HCT116 (cell line): ENCODE data around the gene BAIAP2. TPM values are rescaled to one million over a fixed set of nuclear protein-coding genes. Genes with fewer than 3 reads are reported as not detected.

Experiments
- ATAC-seq: fragments of 200-7000 bp; cut with Tn5 transposase; 2 replicates; pipeline ENCODE4 v1.9.1; 2020; ENCODE audit warnings: mild to moderate bottlenecking, moderate library complexity
- BruUV-seq: library from RNA; stranded (reverse); fragments of 400-500 nt; replicated peaks from 2 replicates; lab custom pipeline; 2021; lab: Mats Ljungman, UMichigan
- CTCF ChIA-PET: fragments of 300-600 bp; sonication (Branson Sonifier 250); formaldehyde crosslinking; loops from one replicate; lab custom pipeline; 2021; ENCODE audit warnings: antibody characterized with exemption; lab: Charles Lee
- POLR2A ChIA-PET: fragments of 300-600, 350-600 bp; sonication (Branson Sonifier 250); formaldehyde crosslinking; loops from one replicate; lab custom pipeline; 2021; ENCODE audit warnings: antibody characterized with exemption; lab: Charles Lee
- RAD21 ChIA-PET, 2 experiments: fragments of 300-600 bp; sonication (Branson Sonifier 250); formaldehyde crosslinking; loops; one replicate each; lab custom pipeline; 2023; ENCODE audit warnings: low total read pairs in 2 of 2; ENCODE audit not compliant: uncharacterized antibody in 2 of 2, unreplicated experiment in 2 of 2, low non-redundant PET in 1 of 2; lab: Charles Lee
- DNase-seq: peaks from one replicate; pipeline ENCODE4 v3.0.0-alpha.2; 2010; ENCODE audit warnings: low read depth, low spot score
- H2AFZ ChIP-seq: fragments of 200-600 bp; shearing (Covaris generic), sonication (generic); 2 replicates; pipeline ENCODE4 v1.6.1; 2017; ENCODE audit warnings: low read depth, mixed run types, mixed read lengths, antibody characterized with exemption, low read length; ENCODE audit not compliant: poor library complexity, severe bottlenecking
- H3K27ac ChIP-seq: 2 replicates; pipeline ENCODE4 v1.5.1; 2012; ENCODE audit warnings: low read depth, low read length
- H3K27me3 ChIP-seq: fragments of 200-600 bp; sonication (generic); 2 replicates; pipeline ENCODE4 v1.6.1; 2016; ENCODE audit warnings: mixed run types, low read length, mixed read lengths; ENCODE audit not compliant: insufficient read depth
- H3K36me3 ChIP-seq, 2 experiments: fragments of 200-500 bp in 1 of 2; fragments of 200-600 bp in 1 of 2; sonication (Bioruptor generic) in 1 of 2; sonication (generic) in 1 of 2; 2 replicates each; pipeline versions ENCODE4 v1.5.1 to v1.6.1; 2014 to 2016; ENCODE audit warnings: low read length in 2 of 2, inconsistent platforms in 1 of 2, mixed read lengths in 1 of 2, mixed run types in 1 of 2; ENCODE audit not compliant: insufficient read depth in 2 of 2, control insufficient read depth in 1 of 2
- H3K4me1 ChIP-seq, 2 experiments: fragments of 200-600 bp in 1 of 2; sonication (generic) in 1 of 2; 2 replicates each; pipeline versions ENCODE4 v1.5.1 to v1.6.1; 2012 to 2017; ENCODE audit warnings: low read length in 2 of 2, inconsistent platforms in 1 of 2, mild to moderate bottlenecking in 1 of 2, mixed read lengths in 1 of 2, mixed run types in 1 of 2, moderate library complexity in 1 of 2; ENCODE audit not compliant: insufficient read depth in 2 of 2, control insufficient read depth in 1 of 2
- H3K4me2 ChIP-seq: fragments of 200-600 bp; sonication (generic); 2 replicates; pipeline ENCODE4 v1.6.1; 2017; ENCODE audit warnings: mixed run types, low read length, mixed read lengths
- H3K4me3 ChIP-seq, 2 experiments: fragments of 200-600 bp in 1 of 2; sonication (generic) in 1 of 2; replicated peaks in 1 of 2; 2 replicates each; pipeline ENCODE4 v1.5.1; 2011 to 2016; ENCODE audit warnings: low read length in 2 of 2, control low read depth in 1 of 2, low read depth in 1 of 2, mild to moderate bottlenecking in 1 of 2, mixed read lengths in 1 of 2, mixed run types in 1 of 2
- H3K79me2 ChIP-seq: fragments of 200-600 bp; sonication (generic); 2 replicates; pipeline ENCODE4 v1.6.1; 2017; ENCODE audit warnings: mild to moderate bottlenecking, mixed run types, low read length, moderate library complexity, mixed read lengths; ENCODE audit not compliant: insufficient read depth
- H3K9ac ChIP-seq: fragments of 200-600 bp; sonication (generic); 2 replicates; pipeline ENCODE4 v1.6.1; 2016; ENCODE audit warnings: low read length, mixed read lengths
- H3K9me2 ChIP-seq: fragments of 200-600 bp; sonication (generic), shearing (Covaris generic); 2 replicates; pipeline ENCODE4 v1.6.1; 2017; ENCODE audit warnings: mixed run types, mild to moderate bottlenecking, moderate library complexity; ENCODE audit not compliant: insufficient read depth
- H3K9me3 ChIP-seq, 2 experiments: fragments of 200-500 bp in 1 of 2; fragments of 200-600 bp in 1 of 2; sonication (Bioruptor generic) in 1 of 2; sonication (generic) in 1 of 2; 2 replicates each; pipeline ENCODE4 v1.6.1; 2014 to 2017; ENCODE audit warnings: low read length in 2 of 2, mixed read lengths in 2 of 2, inconsistent platforms in 1 of 2, low read depth in 1 of 2, mild to moderate bottlenecking in 1 of 2, mixed run types in 1 of 2, moderate library complexity in 1 of 2; ENCODE audit not compliant: control insufficient read depth in 1 of 2, insufficient read depth in 1 of 2
- H4K20me1 ChIP-seq: fragments of 200-600 bp; sonication (generic), shearing (Covaris generic); 2 replicates; pipeline ENCODE4 v1.6.1; 2017; ENCODE audit warnings: mixed run types, mild to moderate bottlenecking, moderate library complexity; ENCODE audit not compliant: insufficient read depth
- CBX3 ChIP-seq: IDR thresholded peaks from 2 replicates; pipeline ENCODE4 v1.6.1; 2012; ENCODE audit warnings: low read depth
- TCF7L2 ChIP-seq: IDR thresholded peaks from 2 replicates; pipeline ENCODE4 v1.7.0; 2011; ENCODE audit warnings: borderline replicate concordance, inconsistent platforms; ENCODE audit not compliant: insufficient read depth, insufficient read length; ENCODE audit errors: extremely low read depth
- ZFX ChIP-seq: fragments of 450-650 bp; IDR thresholded peaks from 2 replicates; pipeline ENCODE4 v1.6.1; 2017
- intact Hi-C: fragments of 100-400 bp; cut with micrococcal nuclease; formaldehyde crosslinking; loops from 2 replicates; pipeline ENCODE4 v1.10.0; 2022
- total RNA-seq: library from RNA; stranded (reverse); gene quantifications from one replicate; pipeline ENCODE4 v1.2.1, GENCODE V29; 2021; ENCODE audit not compliant: unreplicated experiment
- TF ChIP-seq, protein P1 (sequence below): IDR thresholded peaks from 2 replicates; pipeline ENCODE4 v1.6.1; 2012
- TF ChIP-seq, protein P2 (sequence below): IDR thresholded peaks from 2 replicates; pipeline ENCODE4 v1.6.1; 2012; ENCODE audit warnings: low read depth
- TF ChIP-seq, protein P3 (sequence below), 3 experiments: fragments of 200-600 bp in 1 of 3; sonication (generic) in 1 of 3; IDR thresholded peaks in 2 of 3; conservative IDR thresholded peaks in 1 of 3; 2 replicates each; pipeline ENCODE4 v1.5.1; 2012 to 2017; ENCODE audit warnings: low read depth in 2 of 3, low read length in 2 of 3, antibody characterized with exemption in 1 of 3, borderline replicate concordance in 1 of 3, control low read depth in 1 of 3, mild to moderate bottlenecking in 1 of 3, mixed read lengths in 1 of 3, mixed run types in 1 of 3, moderate library complexity in 1 of 3; ENCODE audit not compliant: insufficient read depth in 1 of 3

The BAIAP2 gene
- total RNA-seq, 1 experiment from 2014 or later = 105 TPM

DNA sequence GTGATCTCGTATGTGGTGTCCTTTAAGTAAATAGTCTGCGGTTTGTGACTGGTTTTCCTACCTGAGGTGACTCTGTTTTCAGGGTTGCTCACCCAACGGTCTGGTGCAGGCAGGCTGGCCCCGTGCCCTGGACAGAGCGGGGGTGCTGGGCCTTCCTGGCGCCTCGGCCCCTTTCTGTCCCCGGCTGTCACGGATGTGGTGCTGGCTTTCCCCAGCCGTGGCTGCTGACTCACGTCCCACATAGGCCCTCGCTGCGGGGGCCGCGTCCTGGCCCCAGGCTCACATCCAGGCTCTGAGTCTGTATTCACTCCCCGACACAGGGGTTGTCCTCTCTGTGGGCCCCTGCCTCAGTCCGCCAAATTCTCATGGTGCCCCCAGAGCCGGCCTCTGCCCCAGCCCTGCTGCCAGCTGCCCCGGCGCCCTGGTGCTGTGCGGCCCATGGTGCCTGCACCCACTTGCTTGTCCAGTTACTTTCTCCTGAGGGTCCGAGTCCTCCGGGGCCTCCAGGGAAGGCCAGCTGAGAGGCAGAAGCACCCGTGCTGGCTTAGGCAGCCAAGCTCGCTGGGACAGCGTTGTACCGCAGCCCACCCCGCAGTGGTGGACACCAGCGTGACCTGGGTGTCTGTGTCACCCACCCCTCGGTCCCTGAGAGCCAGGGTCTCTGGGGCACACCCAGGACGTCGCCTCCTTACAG lies 37.4 kb upstream of the BAIAP2 start:
- POLR2A ChIA-PET = no interaction called here
- Histone ChIP-seq H3K27me3 (no peaks in the 10 kb centered on the region), H3K4me1 (peaks cover 16 to 22% of the 10 kb centered on the region in 2 experiments), H3K4me3 (no peak overlapping the region), H3K4me2 (no peak overlapping the region), H4K20me1 (no peaks in the 10 kb centered on the region), H3K79me2 (peaks cover 5% of the 10 kb centered on the region; the same call in 1 of the 2 replicates), H2AFZ (no peak overlapping the region), H3K9me2 (no peaks in the 10 kb centered on the region), H3K36me3 (peaks cover 24 to 36% of the 10 kb centered on the region in 2 experiments; a peak in 3 of 4 replicates), H3K9me3 (no peaks in the 10 kb centered on the region), H3K27ac (no peak overlapping the region), H3K9ac (no peak overlapping the region)
- TF ChIP-seq TCF7L2 = no peak
- TF ChIP-seq, protein P1, sequence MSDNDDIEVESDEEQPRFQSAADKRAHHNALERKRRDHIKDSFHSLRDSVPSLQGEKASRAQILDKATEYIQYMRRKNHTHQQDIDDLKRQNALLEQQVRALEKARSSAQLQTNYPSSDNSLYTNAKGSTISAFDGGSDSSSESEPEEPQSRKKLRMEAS = no peak
- TF ChIP-seq CBX3 = no peak
- no peak for TF ChIP-seq ZFX
- TF ChIP-seq, protein P2, sequence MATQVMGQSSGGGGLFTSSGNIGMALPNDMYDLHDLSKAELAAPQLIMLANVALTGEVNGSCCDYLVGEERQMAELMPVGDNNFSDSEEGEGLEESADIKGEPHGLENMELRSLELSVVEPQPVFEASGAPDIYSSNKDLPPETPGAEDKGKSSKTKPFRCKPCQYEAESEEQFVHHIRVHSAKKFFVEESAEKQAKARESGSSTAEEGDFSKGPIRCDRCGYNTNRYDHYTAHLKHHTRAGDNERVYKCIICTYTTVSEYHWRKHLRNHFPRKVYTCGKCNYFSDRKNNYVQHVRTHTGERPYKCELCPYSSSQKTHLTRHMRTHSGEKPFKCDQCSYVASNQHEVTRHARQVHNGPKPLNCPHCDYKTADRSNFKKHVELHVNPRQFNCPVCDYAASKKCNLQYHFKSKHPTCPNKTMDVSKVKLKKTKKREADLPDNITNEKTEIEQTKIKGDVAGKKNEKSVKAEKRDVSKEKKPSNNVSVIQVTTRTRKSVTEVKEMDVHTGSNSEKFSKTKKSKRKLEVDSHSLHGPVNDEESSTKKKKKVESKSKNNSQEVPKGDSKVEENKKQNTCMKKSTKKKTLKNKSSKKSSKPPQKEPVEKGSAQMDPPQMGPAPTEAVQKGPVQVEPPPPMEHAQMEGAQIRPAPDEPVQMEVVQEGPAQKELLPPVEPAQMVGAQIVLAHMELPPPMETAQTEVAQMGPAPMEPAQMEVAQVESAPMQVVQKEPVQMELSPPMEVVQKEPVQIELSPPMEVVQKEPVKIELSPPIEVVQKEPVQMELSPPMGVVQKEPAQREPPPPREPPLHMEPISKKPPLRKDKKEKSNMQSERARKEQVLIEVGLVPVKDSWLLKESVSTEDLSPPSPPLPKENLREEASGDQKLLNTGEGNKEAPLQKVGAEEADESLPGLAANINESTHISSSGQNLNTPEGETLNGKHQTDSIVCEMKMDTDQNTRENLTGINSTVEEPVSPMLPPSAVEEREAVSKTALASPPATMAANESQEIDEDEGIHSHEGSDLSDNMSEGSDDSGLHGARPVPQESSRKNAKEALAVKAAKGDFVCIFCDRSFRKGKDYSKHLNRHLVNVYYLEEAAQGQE = no peak
- TF ChIP-seq, protein P3, sequence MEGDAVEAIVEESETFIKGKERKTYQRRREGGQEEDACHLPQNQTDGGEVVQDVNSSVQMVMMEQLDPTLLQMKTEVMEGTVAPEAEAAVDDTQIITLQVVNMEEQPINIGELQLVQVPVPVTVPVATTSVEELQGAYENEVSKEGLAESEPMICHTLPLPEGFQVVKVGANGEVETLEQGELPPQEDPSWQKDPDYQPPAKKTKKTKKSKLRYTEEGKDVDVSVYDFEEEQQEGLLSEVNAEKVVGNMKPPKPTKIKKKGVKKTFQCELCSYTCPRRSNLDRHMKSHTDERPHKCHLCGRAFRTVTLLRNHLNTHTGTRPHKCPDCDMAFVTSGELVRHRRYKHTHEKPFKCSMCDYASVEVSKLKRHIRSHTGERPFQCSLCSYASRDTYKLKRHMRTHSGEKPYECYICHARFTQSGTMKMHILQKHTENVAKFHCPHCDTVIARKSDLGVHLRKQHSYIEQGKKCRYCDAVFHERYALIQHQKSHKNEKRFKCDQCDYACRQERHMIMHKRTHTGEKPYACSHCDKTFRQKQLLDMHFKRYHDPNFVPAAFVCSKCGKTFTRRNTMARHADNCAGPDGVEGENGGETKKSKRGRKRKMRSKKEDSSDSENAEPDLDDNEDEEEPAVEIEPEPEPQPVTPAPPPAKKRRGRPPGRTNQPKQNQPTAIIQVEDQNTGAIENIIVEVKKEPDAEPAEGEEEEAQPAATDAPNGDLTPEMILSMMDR (IDR thresholded peaks at IDR 0.05 in 2 of 3, conservative IDR thresholded peaks at IDR 0.05 in 1 of 3; ENCODE audit: borderline replicate concordance in 1 of 3, insufficient read depth in 1 of 3, low read depth in 2 of 3, low read length in 2 of 3) = no peak
- RAD21 ChIA-PET = no interaction called here
- intact Hi-C loops = no loop called here
- ATAC-seq = no peak
- BruUV-seq = no TSS peak
- CTCF ChIA-PET = no interaction called here
- no peak for DNase-seq
